Smooth muscle cell (in vitro differentiated cells): ENCODE results near the gene ADAMTSL1. TPM values are rescaled to one million over a fixed set of nuclear protein-coding genes. Genes with fewer than 3 reads are reported as not detected.

Experiments used
- DNase-seq: peaks from one replicate; lab custom pipeline; 2025; ENCODE audit not compliant: unreplicated experiment; lab: John Stamatoyannopoulos, UW
- H2AFZ ChIP-seq: fragments of 200-600 bp; sonication (generic); 2 replicates; pipeline ENCODE4 v1.6.0; 2016; ENCODE audit warnings: antibody characterized with exemption, low read depth, mild to moderate bottlenecking
- H3F3A ChIP-seq: fragments of 200-600 bp; sonication (generic); 2 replicates; pipeline ENCODE4 v1.6.0; 2017; ENCODE audit warnings: antibody characterized with exemption, low read depth
- H3K27ac ChIP-seq: fragments of 200-600 bp; sonication (generic); 2 replicates; pipeline ENCODE4 v1.5.1; 2016; ENCODE audit warnings: low read depth, mild to moderate bottlenecking
- H3K27me3 ChIP-seq: fragments of 200-600 bp; sonication (generic); 2 replicates; pipeline ENCODE4 v1.6.1; 2016; ENCODE audit warnings: low read depth, mild to moderate bottlenecking
- H3K36me3 ChIP-seq: fragments of 200-600 bp; sonication (generic); 2 replicates; pipeline ENCODE4 v1.5.1; 2016; ENCODE audit warnings: low read depth
- H3K4me1 ChIP-seq: fragments of 200-600 bp; sonication (generic); 2 replicates; pipeline ENCODE4 v1.5.1; 2016; ENCODE audit warnings: low read depth
- H3K4me2 ChIP-seq: fragments of 200-600 bp; sonication (generic); 2 replicates; pipeline ENCODE4 v1.6.0; 2016; ENCODE audit warnings: mild to moderate bottlenecking
- H3K4me3 ChIP-seq: fragments of 200-600 bp; sonication (generic); 2 replicates; pipeline ENCODE4 v1.5.1; 2016; ENCODE audit warnings: mild to moderate bottlenecking
- H3K79me2 ChIP-seq: fragments of 200-600 bp; sonication (generic); 2 replicates; pipeline ENCODE4 v1.6.0; 2016; ENCODE audit warnings: low read depth, mild to moderate bottlenecking
- H3K9ac ChIP-seq: fragments of 200-600 bp; sonication (generic); 2 replicates; pipeline ENCODE4 v1.6.0; 2016; ENCODE audit warnings: low read depth
- H3K9me3 ChIP-seq: fragments of 200-600 bp; sonication (generic); replicated peaks from 2 replicates; pipeline ENCODE4 v1.5.1; 2016; ENCODE audit warnings: low read depth
- H4K20me1 ChIP-seq: fragments of 200-600 bp; sonication (generic); 2 replicates; pipeline ENCODE4 v1.6.0; 2016; ENCODE audit warnings: low read depth
- CTCF ChIP-seq: fragments of 200-600 bp; sonication (generic); IDR thresholded peaks from 2 replicates; pipeline ENCODE4 v1.5.1; 2017; ENCODE audit warnings: borderline replicate concordance, mild to moderate bottlenecking, antibody characterized with exemption; ENCODE audit not compliant: insufficient read depth, poor library complexity, severe bottlenecking
- WGBS: methylation state at CpG from one replicate; pipeline ENCODE4 v1.1.7; 2016; ENCODE audit warnings: low lambda C conversion rate; 5-methylcytosine and 5-hydroxymethylcytosine counted together
- polyA plus RNA-seq: library from polyadenylated mRNA; unstranded; fragments of >200 nt; fragmentation: Nextera tagmentation; extraction: Ambion mirVana; gene quantifications from 2 replicates; pipeline ENCODE4 v1.2.1, GENCODE V29; 2016
- total RNA-seq: library from RNA; depleted of rRNA; stranded (reverse); fragments of >200 nt; gene quantifications from 2 replicates; pipeline ENCODE4 v1.2.3, GENCODE V29; 2014

Gene ADAMTSL1
- total and polyA plus RNA-seq, 2 experiments from 2014 or later, result 4.3 to 4.4 TPM

- no peak overlapping the region for H3K27ac ChIP-seq
- no peak overlapping the region for H3K9ac ChIP-seq
- no peak for TF ChIP-seq CTCF
- no peaks in the 10 kb centered on the region for H3K9me3 ChIP-seq
- H4K20me1 ChIP-seq, result no peaks in the 10 kb centered on the region
- no peaks in the 10 kb centered on the region for H3K4me1 ChIP-seq
- no peaks in the 10 kb centered on the region for H3F3A ChIP-seq
- no peak overlapping the region for H3K4me3 ChIP-seq
- H2AFZ ChIP-seq, result no peak overlapping the region
- 93% methylated on average over 7 of the region's 7 CpGs for WGBS
- no peak for DNase-seq
- H3K79me2 ChIP-seq, result no peaks in the 10 kb centered on the region
- no peaks in the 10 kb centered on the region for H3K36me3 ChIP-seq
- no peaks in the 10 kb centered on the region for H3K27me3 ChIP-seq
- no peak overlapping the region for H3K4me2 ChIP-seq
These were observed 447.6 kb downstream of the ADAMTSL1 start for GRCh38 chr9:18921366-18922075.

- no peaks in the 10 kb centered on the region for H3K4me1 ChIP-seq
- no peak overlapping the region for H2AFZ ChIP-seq
- no peaks in the 10 kb centered on the region for H3F3A ChIP-seq
- H3K9me3 ChIP-seq, result no peaks in the 10 kb centered on the region
- no peak overlapping the region for H3K9ac ChIP-seq
- no peaks in the 10 kb centered on the region for H3K27me3 ChIP-seq
- WGBS, result 89% methylated on average over 8 of the region's 8 CpGs
- no peak for TF ChIP-seq CTCF
- no peaks in the 10 kb centered on the region for H3K36me3 ChIP-seq
- no peak for DNase-seq
- H3K4me2 ChIP-seq, result no peak overlapping the region
- H4K20me1 ChIP-seq, result no peaks in the 10 kb centered on the region
- no peaks in the 10 kb centered on the region for H3K79me2 ChIP-seq
- H3K27ac ChIP-seq, result no peak overlapping the region
- no peak overlapping the region for H3K4me3 ChIP-seq
These were observed 448.4 kb downstream of the ADAMTSL1 start for GRCh38 chr9:18922161-18922885.

GRCh38 chr9:18923167-18923566, 449.2 kb downstream of the ADAMTSL1 start:
- Histone ChIP-seq H3K9me3 (no peaks in the 10 kb centered on the region), H3K4me3 (no peak overlapping the region), H3K27ac (no peak overlapping the region), H3F3A (no peaks in the 10 kb centered on the region), H3K27me3 (no peaks in the 10 kb centered on the region), H3K4me2 (no peak overlapping the region), H3K79me2 (no peaks in the 10 kb centered on the region), H3K9ac (no peak overlapping the region), H3K4me1 (no peaks in the 10 kb centered on the region), H4K20me1 (no peaks in the 10 kb centered on the region), H3K36me3 (no peaks in the 10 kb centered on the region), H2AFZ (no peak overlapping the region)
- DNase-seq, result no peak
- WGBS, result 76% methylated on average over 2 of the region's 2 CpGs
- TF ChIP-seq CTCF, result no peak
